H9 (cell line): ENCODE data around the gene CORT. TPM values are rescaled to one million over a fixed set of nuclear protein-coding genes. Genes with fewer than 3 reads are reported as not detected.

Source experiments
- DNase-seq: peaks from one replicate; pipeline ENCODE4 v3.0.0-alpha.2; 2017
- H2AFZ ChIP-seq: one replicate; pipeline ENCODE4 v1.6.1; 2013; ENCODE audit warnings: mild to moderate bottlenecking, low read length, control low read depth, moderate library complexity
- H2AK5ac ChIP-seq: 2 replicates; pipeline ENCODE4 v1.6.1; 2013; ENCODE audit warnings: low read length, control low read depth, mixed read lengths; ENCODE audit not compliant: insufficient read length
- H2BK120ac ChIP-seq: one replicate; pipeline ENCODE4 v1.6.1; 2013; ENCODE audit warnings: low read depth, mild to moderate bottlenecking, low read length, control low read depth, inconsistent platforms; ENCODE audit not compliant: poor library complexity, severe bottlenecking
- H2BK12ac ChIP-seq: 2 replicates; pipeline ENCODE4 v1.6.1; 2013; ENCODE audit warnings: low read length, control low read depth, mixed read lengths, low read depth; ENCODE audit not compliant: insufficient read length
- H2BK15ac ChIP-seq: 2 replicates; pipeline ENCODE4 v1.6.1; 2013; ENCODE audit warnings: low read depth, low read length, control low read depth
- H2BK20ac ChIP-seq: one replicate; pipeline ENCODE4 v1.6.1; 2013; ENCODE audit warnings: low read depth, mild to moderate bottlenecking, low read length, control low read depth, inconsistent platforms; ENCODE audit not compliant: poor library complexity, severe bottlenecking
- H2BK5ac ChIP-seq: 2 replicates; pipeline ENCODE4 v1.6.1; 2013; ENCODE audit warnings: low read length, control low read depth, mixed read lengths; ENCODE audit not compliant: insufficient read length
- H3K14ac ChIP-seq: 2 replicates; pipeline ENCODE4 v1.6.1; 2013; ENCODE audit warnings: low read length, control low read depth; ENCODE audit not compliant: insufficient read depth
- H3K18ac ChIP-seq: 2 replicates; pipeline ENCODE4 v1.6.1; 2013; ENCODE audit warnings: low read depth, mild to moderate bottlenecking, mixed read lengths, low read length, control low read depth; ENCODE audit not compliant: insufficient read length
- H3K23ac ChIP-seq: 2 replicates; pipeline ENCODE4 v1.6.1; 2013; ENCODE audit warnings: low read length, control low read depth, mixed read lengths, low read depth; ENCODE audit not compliant: insufficient read length
- H3K23me2 ChIP-seq: 2 replicates; pipeline ENCODE4 v1.6.1; 2013; ENCODE audit warnings: low read depth, mild to moderate bottlenecking, mixed read lengths, low read length, control low read depth; ENCODE audit not compliant: insufficient read length, poor library complexity, severe bottlenecking
- H3K27ac ChIP-seq: 2 replicates; pipeline ENCODE4 v1.5.1; 2013; ENCODE audit warnings: low read length, control low read depth, mixed read lengths, low read depth; ENCODE audit not compliant: insufficient read length
- H3K27me3 ChIP-seq: 2 replicates; pipeline ENCODE4 v1.6.1; 2013; ENCODE audit warnings: low read length, control low read depth, inconsistent platforms; ENCODE audit not compliant: insufficient read depth
- H3K4ac ChIP-seq: 2 replicates; pipeline ENCODE4 v1.6.1; 2013; ENCODE audit warnings: low read depth, mild to moderate bottlenecking, control low read depth, inconsistent platforms, low read length, moderate library complexity
- H3K4me1 ChIP-seq: 2 replicates; pipeline ENCODE4 v1.6.1; 2013; ENCODE audit warnings: low read length, control low read depth, inconsistent platforms; ENCODE audit not compliant: insufficient read depth
- H3K4me2 ChIP-seq: 2 replicates; pipeline ENCODE4 v1.6.1; 2013; ENCODE audit warnings: low read length, control low read depth, mixed read lengths; ENCODE audit not compliant: insufficient read length, insufficient read depth
- H3K56ac ChIP-seq: 2 replicates; pipeline ENCODE4 v1.6.1; 2013; ENCODE audit warnings: low read depth, mild to moderate bottlenecking, mixed read lengths, low read length, control low read depth; ENCODE audit not compliant: insufficient read length
- H3K79me1 ChIP-seq: 2 replicates; pipeline ENCODE4 v1.6.1; 2013; ENCODE audit warnings: low read depth, mild to moderate bottlenecking, moderate library complexity, low read length, control low read depth, inconsistent platforms; ENCODE audit not compliant: insufficient read depth, poor library complexity, severe bottlenecking
- H3K79me2 ChIP-seq: 2 replicates; pipeline ENCODE4 v1.6.1; 2013; ENCODE audit warnings: low read length, control low read depth, inconsistent platforms; ENCODE audit not compliant: insufficient read depth
- H3K9ac ChIP-seq: 2 replicates; pipeline ENCODE4 v1.6.1; 2013; ENCODE audit warnings: low read length, control low read depth, mixed read lengths; ENCODE audit not compliant: insufficient read length; ENCODE audit errors: extremely low read depth
- H3K9me3 ChIP-seq: one replicate; pipeline ENCODE4 v1.6.1; 2013; ENCODE audit warnings: low read depth, low read length, inconsistent platforms; ENCODE audit not compliant: control insufficient read depth
- H3T11ph ChIP-seq: one replicate; pipeline ENCODE4 v1.6.1; 2013; ENCODE audit warnings: mild to moderate bottlenecking, low read length, control low read depth, inconsistent platforms
- H4K20me1 ChIP-seq: one replicate; pipeline ENCODE4 v1.6.1; 2013; ENCODE audit not compliant: control insufficient read depth, insufficient read length, insufficient read depth
- H4K5ac ChIP-seq: 2 replicates; pipeline ENCODE4 v1.6.1; 2013; ENCODE audit warnings: low read depth, mild to moderate bottlenecking, mixed read lengths, low read length, control low read depth; ENCODE audit not compliant: insufficient read length
- H4K8ac ChIP-seq: replicated peaks from 2 replicates; pipeline ENCODE4 v1.6.1; 2013; ENCODE audit warnings: low read length, control low read depth, mixed read lengths, low read depth; ENCODE audit not compliant: insufficient read length
- H4K91ac ChIP-seq: 2 replicates; pipeline ENCODE4 v1.6.1; 2013; ENCODE audit warnings: low read depth, mild to moderate bottlenecking, moderate library complexity, mixed read lengths, low read length, control low read depth; ENCODE audit not compliant: insufficient read length
- H3K27ac Mint-ChIP-seq, 3 experiments: 2 replicates in 2 of 3; 3 replicates in 1 of 3; pipeline ENCODE4 v1.8.0; 2020 to 2021; ENCODE audit warnings: mixed read lengths in 3 of 3, mild to moderate bottlenecking in 1 of 3, moderate library complexity in 1 of 3
- H3K27me3 Mint-ChIP-seq: 2 replicates; pipeline ENCODE4 v1.8.0; 2021; ENCODE audit warnings: low read depth, mild to moderate bottlenecking, moderate library complexity, mixed read lengths
- H3K36me3 Mint-ChIP-seq, 3 experiments: 2 replicates in 2 of 3; 3 replicates in 1 of 3; pipeline ENCODE4 v1.8.0; 2020 to 2021; ENCODE audit warnings: low read depth in 3 of 3, mixed read lengths in 3 of 3; ENCODE audit not compliant: insufficient read depth in 1 of 3
- H3K4me1 Mint-ChIP-seq, 2 experiments: 2 replicates each; pipeline ENCODE4 v1.8.0; 2020; ENCODE audit warnings: mixed read lengths in 2 of 2
- H3K4me3 Mint-ChIP-seq, 2 experiments: 2 replicates in 1 of 2; 3 replicates in 1 of 2; pipeline ENCODE4 v1.8.0; 2020 to 2021; ENCODE audit warnings: mild to moderate bottlenecking in 2 of 2, mixed read lengths in 2 of 2, moderate library complexity in 1 of 2
- H3K9me3 Mint-ChIP-seq, 2 experiments: 2 replicates in 1 of 2; 3 replicates in 1 of 2; pipeline ENCODE4 v1.8.0; 2020; ENCODE audit warnings: mild to moderate bottlenecking in 2 of 2, mixed read lengths in 2 of 2, moderate library complexity in 1 of 2
- WGBS: extraction: QIAGEN DNeasy Blood & Tissue Kit; methylation state at CpG from one replicate; pipeline ENCODE4 v1.1.7; 2013; ENCODE audit warnings: missing lambda C conversion rate, low lambda C conversion rate, mixed read lengths; ENCODE audit not compliant: insufficient read length; ENCODE audit errors: extremely low coverage; 5-methylcytosine and 5-hydroxymethylcytosine counted together
- total RNA-seq: library from RNA; stranded (reverse); gene quantifications from 2 replicates; pipeline ENCODE4 v1.2.1, GENCODE V29; 2021
- TF ChIP-seq, protein P1 (sequence below): fragments of 200-600 bp; sonication (generic); conservative IDR thresholded peaks from 3 replicates; pipeline ENCODE4 v1.8.0; 2021; ENCODE audit warnings: antibody characterized with exemption, mild to moderate bottlenecking

CORT gene
- total RNA-seq, 1 experiment from 2014 or later, result not detected

DNA sequence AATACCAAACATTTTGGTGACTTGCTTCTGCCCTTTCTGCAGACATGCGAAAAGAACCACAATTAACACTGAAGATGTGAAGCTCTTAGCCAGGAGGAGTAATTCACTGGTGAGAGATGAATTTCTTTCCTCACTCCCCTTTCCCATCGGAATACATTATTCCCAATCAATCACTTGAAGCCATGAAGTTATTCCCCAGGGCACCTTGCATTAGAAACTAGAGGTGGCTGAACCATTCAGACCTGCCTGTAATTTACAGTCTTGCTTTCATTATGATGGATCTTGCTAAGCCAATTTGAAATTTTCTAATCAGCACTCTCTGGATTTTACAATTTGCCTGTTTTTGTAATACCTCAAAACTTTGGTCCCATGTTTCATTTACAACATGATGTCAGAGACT lies 9.5 kb upstream of the CORT start:
- no peak for DNase-seq
- H3K4me3 Mint-ChIP-seq, result no peak overlapping the region
- TF ChIP-seq, protein P1, sequence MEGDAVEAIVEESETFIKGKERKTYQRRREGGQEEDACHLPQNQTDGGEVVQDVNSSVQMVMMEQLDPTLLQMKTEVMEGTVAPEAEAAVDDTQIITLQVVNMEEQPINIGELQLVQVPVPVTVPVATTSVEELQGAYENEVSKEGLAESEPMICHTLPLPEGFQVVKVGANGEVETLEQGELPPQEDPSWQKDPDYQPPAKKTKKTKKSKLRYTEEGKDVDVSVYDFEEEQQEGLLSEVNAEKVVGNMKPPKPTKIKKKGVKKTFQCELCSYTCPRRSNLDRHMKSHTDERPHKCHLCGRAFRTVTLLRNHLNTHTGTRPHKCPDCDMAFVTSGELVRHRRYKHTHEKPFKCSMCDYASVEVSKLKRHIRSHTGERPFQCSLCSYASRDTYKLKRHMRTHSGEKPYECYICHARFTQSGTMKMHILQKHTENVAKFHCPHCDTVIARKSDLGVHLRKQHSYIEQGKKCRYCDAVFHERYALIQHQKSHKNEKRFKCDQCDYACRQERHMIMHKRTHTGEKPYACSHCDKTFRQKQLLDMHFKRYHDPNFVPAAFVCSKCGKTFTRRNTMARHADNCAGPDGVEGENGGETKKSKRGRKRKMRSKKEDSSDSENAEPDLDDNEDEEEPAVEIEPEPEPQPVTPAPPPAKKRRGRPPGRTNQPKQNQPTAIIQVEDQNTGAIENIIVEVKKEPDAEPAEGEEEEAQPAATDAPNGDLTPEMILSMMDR, result no peak
- no peak overlapping the region for H2BK12ac ChIP-seq
- H3K4me2 ChIP-seq, result no peak overlapping the region
- H4K5ac ChIP-seq, result no peak overlapping the region
- H3K23ac ChIP-seq, result no peak overlapping the region
- no peak overlapping the region for H3K56ac ChIP-seq
- H3K27me3 Mint-ChIP-seq, result no peaks in the 10 kb centered on the region
- H2BK120ac ChIP-seq, result no peak overlapping the region
- no peaks in the 10 kb centered on the region for H3K4me1 ChIP-seq
- H3K4me1 Mint-ChIP-seq, result no peaks in the 10 kb centered on the region
- H3T11ph ChIP-seq, result no peak overlapping the region
- no peak overlapping the region for H2AK5ac ChIP-seq
- no peak overlapping the region for H3K9ac ChIP-seq
- H3K79me1 ChIP-seq, result no peaks in the 10 kb centered on the region
- no peak overlapping the region for H3K14ac ChIP-seq
- no peak overlapping the region for H2BK15ac ChIP-seq
- no peak overlapping the region for H2BK20ac ChIP-seq
- H2BK5ac ChIP-seq, result no peak overlapping the region
- no peak overlapping the region for H3K18ac ChIP-seq
- H3K27ac ChIP-seq, result no peak overlapping the region
- WGBS, result no CpG with 5 or more reads among the region's 2 CpGs
- no peaks in the 10 kb centered on the region for H3K9me3 Mint-ChIP-seq
- no peaks in the 10 kb centered on the region for H3K23me2 ChIP-seq
- no peaks in the 10 kb centered on the region for H3K9me3 ChIP-seq
- no peak overlapping the region for H4K8ac ChIP-seq
- peaks cover 0 to 4% (median 0%) of the 10 kb centered on the region in 3 experiments; a peak in 2 of 7 replicates for H3K36me3 Mint-ChIP-seq
- H2AFZ ChIP-seq, result no peak overlapping the region
- no peaks in the 10 kb centered on the region for H4K20me1 ChIP-seq
- 0 out of 7 replicates have a peak overlapping the region, but pooled peaks of 1 of the 3 experiments have one; percentile 54 for H3K27ac Mint-ChIP-seq
- H4K91ac ChIP-seq, result no peak overlapping the region
- no peak overlapping the region for H3K4ac ChIP-seq
- H3K27me3 ChIP-seq, result no peaks in the 10 kb centered on the region
- H3K79me2 ChIP-seq, result no peaks in the 10 kb centered on the region
